Endothelial cell of umbilical vein (primary cell): ENCODE measurements around the gene RINL. TPM values are rescaled to one million over a fixed set of nuclear protein-coding genes. Genes with fewer than 3 reads are reported as not detected.

ENCODE experiments used
- BruUV-seq: library from RNA; stranded (reverse); fragments of 400-500 nt; replicated peaks from 2 replicates; lab custom pipeline; 2021; lab: Mats Ljungman, UMichigan
- CTCF ChIA-PET: fragments of 300-600, 350-600 bp; sonication (Branson Sonifier 250); formaldehyde crosslinking; loops from one replicate; lab custom pipeline; 2021; ENCODE audit warnings: antibody characterized with exemption, inconsistent platforms; lab: Charles Lee
- POLR2A ChIA-PET: fragments of 300-600, 350-600 bp; sonication (Branson Sonifier 250); formaldehyde crosslinking; loops from one replicate; lab custom pipeline; 2021; ENCODE audit warnings: antibody characterized with exemption, inconsistent platforms; lab: Charles Lee
- DNase-seq: peaks from one replicate; pipeline ENCODE4 v3.0.0-alpha.2; 2011; ENCODE audit warnings: low read depth, low spot score
- FAIRE-seq: peaks from 2 replicates; lab custom pipeline; 2011; peaks lifted over from hg19 to GRCh38; lab: Jason Lieb, UNC
- H2AFZ ChIP-seq: 2 replicates; pipeline ENCODE4 v1.6.0; 2012; ENCODE audit warnings: low read depth, low read length, control low read depth, inconsistent platforms
- H3K27ac ChIP-seq: 2 replicates; pipeline ENCODE4 v1.5.1; 2011; ENCODE audit warnings: low read depth, mild to moderate bottlenecking, control low read depth, low read length, moderate library complexity; ENCODE audit not compliant: insufficient read depth
- H3K27me3 ChIP-seq, 2 experiments: 2 replicates each; pipeline versions ENCODE4 v1.6.0 to v1.6.1; 2011; ENCODE audit warnings: low read length in 2 of 2, mixed read lengths in 1 of 2; ENCODE audit not compliant: control insufficient read depth in 2 of 2, insufficient read depth in 2 of 2
- H3K36me3 ChIP-seq, 2 experiments: 2 replicates in 1 of 2; 3 replicates in 1 of 2; pipeline ENCODE4 v1.5.1; 2011; ENCODE audit warnings: low read length in 2 of 2, mild to moderate bottlenecking in 1 of 2, moderate library complexity in 1 of 2; ENCODE audit not compliant: control insufficient read depth in 2 of 2, insufficient read depth in 2 of 2; ENCODE audit errors: extremely low read depth in 1 of 2
- H3K4me1 ChIP-seq: 3 replicates; pipeline ENCODE4 v1.5.1; 2011; ENCODE audit warnings: mild to moderate bottlenecking, low read length; ENCODE audit not compliant: control insufficient read depth, insufficient read depth; ENCODE audit errors: extremely low read depth
- H3K4me2 ChIP-seq: 2 replicates; pipeline ENCODE4 v1.6.1; 2011; ENCODE audit warnings: low read length, control low read depth, mixed read lengths; ENCODE audit not compliant: insufficient read depth
- H3K4me3 ChIP-seq, 3 experiments: fragments of 200-600 bp in 1 of 3; sonication (generic), shearing (Covaris generic) in 1 of 3; replicated peaks in 1 of 3; 2 replicates each; pipeline ENCODE4 v1.5.1; 2011 to 2016; ENCODE audit warnings: control low read depth in 3 of 3, low read length in 3 of 3, mild to moderate bottlenecking in 2 of 3, inconsistent platforms in 1 of 3, low read depth in 1 of 3, moderate library complexity in 1 of 3; ENCODE audit not compliant: insufficient read depth in 1 of 3
- H3K79me2 ChIP-seq: 2 replicates; pipeline ENCODE4 v1.6.0; 2012; ENCODE audit warnings: low read length, inconsistent platforms; ENCODE audit not compliant: control insufficient read depth, insufficient read depth
- H3K9ac ChIP-seq: replicated peaks from 2 replicates; pipeline ENCODE3; 2011; ENCODE audit warnings: low read length, control low read depth; ENCODE audit not compliant: insufficient read depth; ENCODE audit errors: extremely low read depth
- H3K9me1 ChIP-seq: replicated peaks from 3 replicates; pipeline ENCODE4 v1.6.0; 2011; ENCODE audit warnings: mild to moderate bottlenecking, low read length; ENCODE audit not compliant: control insufficient read depth, insufficient read depth; ENCODE audit errors: extremely low read depth
- H3K9me3 ChIP-seq: replicated peaks from 2 replicates; pipeline ENCODE4 v1.5.1; 2012; ENCODE audit warnings: low read length, inconsistent platforms; ENCODE audit not compliant: control insufficient read depth, insufficient read depth
- H4K20me1 ChIP-seq: replicated peaks from 2 replicates; pipeline ENCODE3; 2011; ENCODE audit warnings: mild to moderate bottlenecking, low read length; ENCODE audit not compliant: control insufficient read depth, insufficient read depth; ENCODE audit errors: extremely low read depth
- FOS ChIP-seq: IDR thresholded peaks from 2 replicates; pipeline ENCODE4 v1.6.1; 2011; ENCODE audit warnings: mild to moderate bottlenecking, low read length, moderate library complexity, borderline replicate concordance; ENCODE audit not compliant: insufficient read depth
- GATA2 ChIP-seq: IDR thresholded peaks from 2 replicates; pipeline ENCODE4 v1.7.0; 2011; ENCODE audit warnings: low read depth, mild to moderate bottlenecking, moderate library complexity, mixed read lengths, low read length; ENCODE audit not compliant: insufficient read length, insufficient read depth
- JUN ChIP-seq: IDR thresholded peaks from 2 replicates; pipeline ENCODE4 v1.6.1; 2011; ENCODE audit warnings: borderline replicate concordance, low read depth; ENCODE audit not compliant: insufficient read length, insufficient read depth
- MYC ChIP-seq: IDR thresholded peaks from one replicate; pipeline ENCODE4 v1.6.1; 2011; ENCODE audit warnings: mild to moderate bottlenecking, low read depth, low read length
- POLR2A ChIP-seq: IDR thresholded peaks from 2 replicates; pipeline ENCODE4 v1.6.1; 2012; ENCODE audit warnings: low read depth, mild to moderate bottlenecking, control low read depth, low read length
- POLR2AphosphoS5 ChIP-seq: IDR thresholded peaks from 2 replicates; pipeline ENCODE4 v1.6.1; 2012; ENCODE audit warnings: low read depth, mild to moderate bottlenecking, control low read depth, low read length, moderate library complexity; ENCODE audit not compliant: insufficient read depth
- dilution Hi-C: fragments of 300-500 bp; cut with MboI; formaldehyde crosslinking; loops from one replicate; pipeline ENCODE4 v1.15.0; 2019; ENCODE audit warnings: low sequenced_read_pairs; ENCODE audit not compliant: extremely low pct_ligation_motif_present
- intact Hi-C: fragments of 100-400 bp; cut with micrococcal nuclease; formaldehyde crosslinking; loops from one replicate; pipeline ENCODE4 v1.10.0; 2022
- polyA plus RNA-seq, 4 experiments: library from polyadenylated mRNA; depleted of rRNA in 3 of 4; stranded (reverse) in 3 of 4; unstranded in 1 of 4; fragments of >200 nt; gene quantifications; 2 replicates each; pipeline versions ENCODE4 v1.2.1 to v1.2.3, GENCODE V29; 2011 to 2012; ENCODE audit warnings: missing spikeins in 1 of 4
- total RNA-seq: library from RNA; stranded (reverse); gene quantifications from 2 replicates; pipeline ENCODE4 v1.2.3, GENCODE V29; 2021
- TF ChIP-seq, protein P1 (sequence below), 2 donors: IDR thresholded peaks; 1 replicate in 1 of 2; 2 replicates in 1 of 2; pipeline ENCODE4 v1.5.1; 2011; ENCODE audit warnings: low read length in 2 of 2, mild to moderate bottlenecking in 2 of 2, moderate library complexity in 2 of 2, control low read depth in 1 of 2, inconsistent platforms in 1 of 2, low read depth in 1 of 2; ENCODE audit not compliant: insufficient read depth in 1 of 2; ENCODE audit errors: extremely low read depth in 1 of 2
- TF ChIP-seq, protein P2 (sequence below): IDR thresholded peaks from 2 replicates; pipeline ENCODE4 v1.6.1; 2011; ENCODE audit not compliant: insufficient read depth, insufficient read length

RINL gene
- total and polyA plus RNA-seq, 2 donors (not counting 3 experiments of a cell fraction or from before 2014, with no cell fraction given) = 5.3 to 10.1 TPM

DNA sequence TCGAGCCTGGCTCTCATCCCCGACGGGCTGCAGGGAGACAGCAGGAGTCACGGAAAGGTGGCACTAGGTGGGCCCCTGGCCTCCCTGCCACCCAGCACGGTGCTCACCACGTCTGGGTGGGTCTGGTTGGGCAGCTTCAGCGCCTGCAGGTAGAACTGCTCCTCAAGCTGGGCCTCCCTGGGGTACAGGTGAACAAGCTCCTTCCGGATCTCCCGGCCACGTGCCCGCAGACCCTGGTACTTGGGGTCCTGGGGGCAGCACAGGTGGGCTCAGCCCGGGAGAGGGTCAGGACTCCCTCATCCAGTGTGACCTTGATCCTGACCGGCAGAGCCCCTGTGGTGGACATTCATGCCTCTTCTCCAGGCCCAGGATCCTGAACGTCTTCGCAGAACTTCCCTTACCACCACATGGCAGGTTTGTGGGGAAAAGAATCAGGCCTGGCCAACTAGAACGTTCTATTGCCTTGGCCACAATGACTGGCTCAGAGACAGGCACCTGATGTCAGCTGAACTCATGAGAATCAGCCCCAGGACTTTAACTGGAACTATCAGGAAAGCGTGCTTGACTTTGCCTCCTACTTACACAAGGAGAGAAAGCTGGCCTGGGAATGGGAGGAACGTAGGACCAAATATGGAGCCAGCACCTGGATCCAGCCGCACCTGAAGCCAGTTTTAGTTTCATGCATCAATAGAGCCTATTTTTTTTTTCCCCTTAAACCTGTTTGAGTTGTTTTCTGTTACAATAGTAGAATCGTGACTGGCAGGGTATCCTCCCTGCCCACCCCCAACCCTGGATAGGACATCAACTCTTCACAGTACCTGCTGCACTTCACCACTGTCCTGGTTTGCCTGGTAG, 43.6 kb upstream of the RINL start:
- Histone ChIP-seq H3K9me1 (no peaks in the 10 kb centered on the region), H3K4me3 (no peak overlapping the region), H3K27ac (no peak overlapping the region), H3K9me3 (no peaks in the 10 kb centered on the region), H3K4me1 (no peaks in the 10 kb centered on the region), H3K36me3 (peaks cover 4 to 10% of the 10 kb centered on the region in 2 experiments), H3K9ac (no peak overlapping the region), H2AFZ (no peak overlapping the region), H4K20me1 (no peaks in the 10 kb centered on the region), H3K4me2 (no peak overlapping the region), H3K27me3 (no peaks in the 10 kb centered on the region), H3K79me2 (no peaks in the 10 kb centered on the region)
- CTCF ChIA-PET = no interaction called here
- DNase-seq (no peak), FAIRE-seq (no peak)
- dilution Hi-C loops (no loop called here), intact Hi-C loops (no loop called here)
- POLR2A ChIA-PET = no interaction called here
- TF ChIP-seq, protein P1, sequence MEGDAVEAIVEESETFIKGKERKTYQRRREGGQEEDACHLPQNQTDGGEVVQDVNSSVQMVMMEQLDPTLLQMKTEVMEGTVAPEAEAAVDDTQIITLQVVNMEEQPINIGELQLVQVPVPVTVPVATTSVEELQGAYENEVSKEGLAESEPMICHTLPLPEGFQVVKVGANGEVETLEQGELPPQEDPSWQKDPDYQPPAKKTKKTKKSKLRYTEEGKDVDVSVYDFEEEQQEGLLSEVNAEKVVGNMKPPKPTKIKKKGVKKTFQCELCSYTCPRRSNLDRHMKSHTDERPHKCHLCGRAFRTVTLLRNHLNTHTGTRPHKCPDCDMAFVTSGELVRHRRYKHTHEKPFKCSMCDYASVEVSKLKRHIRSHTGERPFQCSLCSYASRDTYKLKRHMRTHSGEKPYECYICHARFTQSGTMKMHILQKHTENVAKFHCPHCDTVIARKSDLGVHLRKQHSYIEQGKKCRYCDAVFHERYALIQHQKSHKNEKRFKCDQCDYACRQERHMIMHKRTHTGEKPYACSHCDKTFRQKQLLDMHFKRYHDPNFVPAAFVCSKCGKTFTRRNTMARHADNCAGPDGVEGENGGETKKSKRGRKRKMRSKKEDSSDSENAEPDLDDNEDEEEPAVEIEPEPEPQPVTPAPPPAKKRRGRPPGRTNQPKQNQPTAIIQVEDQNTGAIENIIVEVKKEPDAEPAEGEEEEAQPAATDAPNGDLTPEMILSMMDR (IDR thresholded peaks at IDR 0.05; ENCODE audit: extremely low read depth in 1 of 2, insufficient read depth in 1 of 2, low read depth in 1 of 2, low read length in 2 of 2) = no peak
- TF ChIP-seq GATA2 (no peak), JUN (no peak), POLR2A (no peak), FOS (no peak), MYC (no peak), POLR2AphosphoS5 (no peak)
- TF ChIP-seq, protein P2, sequence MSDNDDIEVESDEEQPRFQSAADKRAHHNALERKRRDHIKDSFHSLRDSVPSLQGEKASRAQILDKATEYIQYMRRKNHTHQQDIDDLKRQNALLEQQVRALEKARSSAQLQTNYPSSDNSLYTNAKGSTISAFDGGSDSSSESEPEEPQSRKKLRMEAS = no peak
- BruUV-seq = no TSS peak
